Panc1 (cell line): ENCODE data around the gene CDCA3. TPM values are rescaled to one million over a fixed set of nuclear protein-coding genes. Genes with fewer than 3 reads are reported as not detected.
A peak's percentile ranks its signal among the peaks of the same experiment; 100 is the strongest.

Experiments
- ATAC-seq: fragments of 200-7000 bp; cut with Tn5 transposase; 2 replicates; pipeline ENCODE4 v1.9.1; 2020; ENCODE audit warnings: mild to moderate bottlenecking, moderate library complexity
- BruUV-seq: library from RNA; stranded (reverse); fragments of 400-500 nt; replicated peaks from 2 replicates; lab custom pipeline; 2021; lab: Mats Ljungman, UMichigan
- CTCF ChIA-PET: fragments of 300-600 bp; sonication (Branson Sonifier 250); formaldehyde crosslinking; loops from one replicate; lab custom pipeline; 2022; ENCODE audit warnings: antibody characterized with exemption; lab: Charles Lee
- POLR2A ChIA-PET: fragments of 300-600 bp; sonication (Branson Sonifier 250); formaldehyde crosslinking; loops from one replicate; lab custom pipeline; 2022; ENCODE audit warnings: antibody characterized with exemption; lab: Charles Lee
- DNase-seq: peaks from one replicate; pipeline ENCODE4 v3.0.0-alpha.2; 2010; ENCODE audit warnings: low read depth, low spot score
- H3K27ac ChIP-seq: 2 replicates; pipeline ENCODE4 v1.5.1; 2011; ENCODE audit warnings: mild to moderate bottlenecking, low read length, inconsistent platforms
- H3K27me3 ChIP-seq: fragments of 200-500 bp; sonication (Bioruptor generic); 2 replicates; pipeline ENCODE4 v1.6.0; 2014; ENCODE audit warnings: low read length, inconsistent platforms; ENCODE audit not compliant: control insufficient read depth, insufficient read depth
- H3K36me3 ChIP-seq: fragments of 200-500 bp; sonication (Bioruptor generic); 2 replicates; pipeline ENCODE4 v1.5.1; 2014; ENCODE audit warnings: inconsistent platforms, mild to moderate bottlenecking, low read length, moderate library complexity; ENCODE audit not compliant: control insufficient read depth, insufficient read depth
- H3K4me1 ChIP-seq: 2 replicates; pipeline ENCODE4 v1.5.1; 2011; ENCODE audit warnings: inconsistent platforms, mild to moderate bottlenecking, low read length, moderate library complexity; ENCODE audit not compliant: control insufficient read depth, insufficient read depth
- H3K4me3 ChIP-seq, 2 experiments: 2 replicates each; pipeline ENCODE4 v1.5.1; 2011 to 2012; ENCODE audit warnings: low read depth in 2 of 2, low read length in 2 of 2, mild to moderate bottlenecking in 2 of 2, inconsistent platforms in 1 of 2, moderate library complexity in 1 of 2
- H3K9me3 ChIP-seq: fragments of 200-500 bp; sonication (Bioruptor generic); 2 replicates; pipeline ENCODE4 v1.5.1; 2014; ENCODE audit warnings: low read depth, mild to moderate bottlenecking, inconsistent platforms, low read length, moderate library complexity; ENCODE audit not compliant: control insufficient read depth, insufficient read depth
- CTCF ChIP-seq: fragments of 450-650 bp; IDR thresholded peaks from 2 replicates; pipeline ENCODE4 v1.5.1; 2017; ENCODE audit warnings: mild to moderate bottlenecking
- POLR2AphosphoS5 ChIP-seq: IDR thresholded peaks from 2 replicates; pipeline ENCODE4 v1.6.1; 2012; ENCODE audit warnings: mild to moderate bottlenecking, low read depth, low read length, moderate library complexity
- REST ChIP-seq, 2 experiments: IDR thresholded peaks; 2 replicates each; pipeline ENCODE4 v1.6.1; 2011 to 2012; ENCODE audit warnings: low read depth in 2 of 2, control low read depth in 1 of 2, low read length in 1 of 2, mild to moderate bottlenecking in 1 of 2, moderate library complexity in 1 of 2; ENCODE audit not compliant: insufficient read depth in 1 of 2
- SIN3A ChIP-seq: IDR thresholded peaks from 2 replicates; pipeline ENCODE4 v1.6.1; 2012; ENCODE audit warnings: low read depth, mild to moderate bottlenecking, low read length, moderate library complexity, borderline replicate concordance; ENCODE audit not compliant: insufficient read depth
- TCF7L2 ChIP-seq: IDR thresholded peaks from 2 replicates; pipeline ENCODE4 v1.6.1; 2011; ENCODE audit warnings: mild to moderate bottlenecking, low read depth, low read length, inconsistent platforms
- in situ Hi-C: cut with HindIII; loops from 2 replicates; pipeline ENCODE4 v1.10.0; 2016; ENCODE audit warnings: low sequenced_read_pairs, low pct_unique_long_range_greater_than_20kb
- intact Hi-C: fragments of 100-400 bp; cut with micrococcal nuclease; formaldehyde crosslinking; loops from one replicate; pipeline ENCODE4 v1.10.0; 2022; ENCODE audit not compliant: unreplicated experiment
- total RNA-seq: library from RNA; stranded (reverse); gene quantifications from one replicate; pipeline ENCODE4 v1.2.1, GENCODE V29; 2021; ENCODE audit not compliant: unreplicated experiment

The CDCA3 gene
- total RNA-seq, 1 experiment from 2014 or later: 59.0 TPM

- in situ Hi-C loops: no loop called here
- Histone ChIP-seq H3K4me1 (no peaks in the 10 kb centered on the region; the same call in 1 of the 2 replicates), H3K4me3 (no peak overlapping the region), H3K9me3 (no peaks in the 10 kb centered on the region), H3K36me3 (no peaks in the 10 kb centered on the region), H3K27ac (no peak overlapping the region), H3K27me3 (no peaks in the 10 kb centered on the region)
- ATAC-seq: peak; percentile 56
- POLR2A ChIA-PET: no interaction called here
- intact Hi-C loops: no loop called here
- CTCF ChIA-PET: no interaction called here
- no peak for DNase-seq
- no peak for TF ChIP-seq POLR2AphosphoS5
- no peak for TF ChIP-seq SIN3A
- TF ChIP-seq REST (IDR thresholded peaks at IDR 0.05; ENCODE audit: insufficient read depth in 1 of 2, low read depth in 2 of 2, low read length in 1 of 2): no peak
- no peak for TF ChIP-seq TCF7L2
- no peak for TF ChIP-seq CTCF
- no TSS peak for BruUV-seq
Observed at GRCh38 chr12:6843118-6843902, 7.8 kb downstream of the CDCA3 start.

- in situ Hi-C loops: no loop called here
- Histone ChIP-seq H3K27ac (no peak overlapping the region), H3K9me3 (no peaks in the 10 kb centered on the region), H3K36me3 (no peaks in the 10 kb centered on the region), H3K4me3 (no peak overlapping the region), H3K27me3 (no peaks in the 10 kb centered on the region), H3K4me1 (no peaks in the 10 kb centered on the region; the same call in 1 of the 2 replicates)
- ChIA-PET CTCF (no interaction called here), POLR2A (no interaction called here)
- no peak for ATAC-seq
- no peak for DNase-seq
- intact Hi-C loops: no loop called here
- TF ChIP-seq TCF7L2 (no peak), SIN3A (no peak), POLR2AphosphoS5 (no peak), REST (IDR thresholded peaks at IDR 0.05; ENCODE audit: insufficient read depth in 1 of 2, low read depth in 2 of 2, low read length in 1 of 2) (no peak)
- no TSS peak for BruUV-seq
Observed at GRCh38 chr12:6842075-6842474, 9.0 kb downstream of the CDCA3 start.
